GM23338 (cell line): ENCODE results near the gene CTNNAL1. TPM values are rescaled to one million over a fixed set of nuclear protein-coding genes. Genes with fewer than 3 reads are reported as not detected.

Source experiments
- ATAC-seq: fragments of 200-7000 bp; cut with Tn5 transposase; 3 replicates; pipeline ENCODE4 v1.9.1; 2020
- DNase-seq: peaks from one replicate; pipeline ENCODE4 v3.0.0-alpha.2; 2015; ENCODE audit warnings: low spot score
- H2AFZ ChIP-seq: fragments of 200-600 bp; sonication (generic); 2 replicates; pipeline ENCODE4 v1.8.0; 2016; ENCODE audit warnings: antibody characterized with exemption, mild to moderate bottlenecking, moderate library complexity
- H3F3A ChIP-seq: fragments of 200-600 bp; sonication (generic); replicated peaks from 2 replicates; pipeline ENCODE4 v1.8.0; 2017; ENCODE audit warnings: antibody characterized with exemption, mixed run types, low read depth
- H3K27ac ChIP-seq: fragments of 200-600 bp; sonication (generic); 2 replicates; pipeline ENCODE4 v1.6.1; 2016; ENCODE audit warnings: low read depth
- H3K27me3 ChIP-seq: fragments of 200-600 bp; sonication (generic); 2 replicates; pipeline ENCODE4 v1.8.0; 2016; ENCODE audit warnings: mild to moderate bottlenecking, mixed run types, moderate library complexity; ENCODE audit not compliant: insufficient read depth
- H3K36me3 ChIP-seq: fragments of 200-600 bp; sonication (generic); 2 replicates; pipeline ENCODE4 v1.8.0; 2016; ENCODE audit warnings: mild to moderate bottlenecking; ENCODE audit not compliant: insufficient read depth
- H3K4me1 ChIP-seq: fragments of 200-600 bp; sonication (generic); 2 replicates; pipeline ENCODE4 v1.8.0; 2016; ENCODE audit warnings: mild to moderate bottlenecking, moderate library complexity; ENCODE audit not compliant: insufficient read depth
- H3K4me2 ChIP-seq: fragments of 200-600 bp; sonication (generic); 2 replicates; pipeline ENCODE4 v1.7.1; 2017; ENCODE audit warnings: mixed run types
- H3K4me3 ChIP-seq: fragments of 200-600 bp; sonication (generic); 2 replicates; pipeline ENCODE4 v1.6.1; 2016; ENCODE audit warnings: mixed run types
- H3K79me2 ChIP-seq: fragments of 200-600 bp; sonication (generic); replicated peaks from 2 replicates; pipeline ENCODE4 v1.8.0; 2017; ENCODE audit warnings: mild to moderate bottlenecking; ENCODE audit not compliant: insufficient read depth
- H3K9me2 ChIP-seq: fragments of 200-600 bp; sonication (generic); 2 replicates; pipeline ENCODE4 v1.8.0; 2017; ENCODE audit not compliant: insufficient read depth
- H4K20me1 ChIP-seq: fragments of 200-600 bp; sonication (generic); replicated peaks from 2 replicates; pipeline ENCODE4 v1.8.0; 2017; ENCODE audit warnings: mild to moderate bottlenecking; ENCODE audit not compliant: insufficient read depth
- H3K27ac Mint-ChIP-seq: 2 replicates; pipeline ENCODE4 v1.8.0; 2020; ENCODE audit warnings: inconsistent platforms, mild to moderate bottlenecking, moderate library complexity, mixed read lengths
- H3K27me3 Mint-ChIP-seq: 3 replicates; pipeline ENCODE4 v1.8.0; 2022; ENCODE audit warnings: low read depth, mild to moderate bottlenecking, moderate library complexity, mixed read lengths, inconsistent platforms; ENCODE audit not compliant: insufficient read depth, poor library complexity
- H3K36me3 Mint-ChIP-seq: 3 replicates; pipeline ENCODE4 v1.8.0; 2021; ENCODE audit warnings: low read depth, mild to moderate bottlenecking, inconsistent platforms, moderate library complexity, mixed read lengths
- H3K4me1 Mint-ChIP-seq: 3 replicates; pipeline ENCODE4 v1.8.0; 2020; ENCODE audit warnings: mild to moderate bottlenecking, inconsistent platforms, mixed read lengths
- H3K4me3 Mint-ChIP-seq: 3 replicates; pipeline ENCODE4 v1.8.0; 2021; ENCODE audit warnings: moderate library complexity, mild to moderate bottlenecking, inconsistent platforms, mixed read lengths
- H3K9me3 Mint-ChIP-seq: 3 replicates; pipeline ENCODE4 v1.8.0; 2020; ENCODE audit warnings: moderate library complexity, mild to moderate bottlenecking, inconsistent platforms, mixed read lengths
- CREB1 ChIP-seq: fragments of 250-450 bp; sonication (Bioruptor Pico); IDR thresholded peaks from 2 replicates; pipeline ENCODE4 v1.5.0; 2020; ENCODE audit warnings: low read depth, mild to moderate bottlenecking, moderate library complexity
- EZH2 ChIP-seq: fragments of 200-600 bp; sonication (generic); IDR thresholded peaks from one replicate; pipeline ENCODE4 v1.8.0; 2017; ENCODE audit warnings: antibody characterized with exemption, mild to moderate bottlenecking, low read depth; ENCODE audit not compliant: unreplicated experiment
- EZH2phosphoT487 ChIP-seq: fragments of 200-600 bp; sonication (generic); IDR thresholded peaks from one replicate; pipeline ENCODE4 v1.8.1; 2018; ENCODE audit warnings: antibody characterized with exemption; ENCODE audit not compliant: unreplicated experiment
- JUNB ChIP-seq: IDR thresholded peaks from one replicate; pipeline ENCODE4 v1.6.1; 2016; ENCODE audit warnings: antibody characterized with exemption; ENCODE audit not compliant: unreplicated experiment
- NANOG ChIP-seq: IDR thresholded peaks from 2 replicates; pipeline ENCODE4 v1.6.1; 2016; ENCODE audit warnings: antibody characterized with exemption, borderline replicate concordance
- STAT1 ChIP-seq: IDR thresholded peaks from one replicate; pipeline ENCODE4 v1.6.1; 2016; ENCODE audit warnings: antibody characterized with exemption; ENCODE audit not compliant: unreplicated experiment
- ZNF114 ChIP-seq: fragments of 250-450 bp; sonication (Bioruptor Pico); IDR thresholded peaks from 2 replicates; pipeline ENCODE4 v1.5.0; 2020; ENCODE audit warnings: mild to moderate bottlenecking, moderate library complexity
- polyA plus RNA-seq: library from polyadenylated mRNA; unstranded; fragments of >200 nt; fragmentation: Nextera tagmentation; extraction: Ambion mirVana; gene quantifications from 2 replicates; pipeline ENCODE4 v1.2.1, GENCODE V29; 2016
- total RNA-seq: library from RNA; depleted of rRNA; stranded (reverse); fragments of >200 nt; shearing (Covaris generic); gene quantifications from 2 replicates; pipeline ENCODE4 v1.2.3, GENCODE V29; 2014
- TF ChIP-seq, protein P1 (sequence below), 2 experiments: fragments of 200-600 bp in 1 of 2; sonication (generic) in 1 of 2; conservative IDR thresholded peaks; 2 replicates each; pipeline versions ENCODE4 v1.5.1 to v1.6.1; 2016 to 2017; ENCODE audit warnings: antibody characterized with exemption in 2 of 2, low read depth in 2 of 2, mild to moderate bottlenecking in 2 of 2, moderate library complexity in 1 of 2
- TF ChIP-seq, protein P2 (sequence below): IDR thresholded peaks from one replicate; pipeline ENCODE4 v1.6.1; 2018; ENCODE audit warnings: antibody characterized with exemption; ENCODE audit not compliant: unreplicated experiment
- TF ChIP-seq, protein P3 (sequence below): fragments of 250-450 bp; sonication (Bioruptor Pico); IDR thresholded peaks from 2 replicates; pipeline ENCODE4 v1.5.0; 2020; ENCODE audit warnings: mild to moderate bottlenecking, moderate library complexity

The CTNNAL1 gene
- total and polyA plus RNA-seq, 2 experiments from 2014 or later: 63.0 to 211 TPM

DNA sequence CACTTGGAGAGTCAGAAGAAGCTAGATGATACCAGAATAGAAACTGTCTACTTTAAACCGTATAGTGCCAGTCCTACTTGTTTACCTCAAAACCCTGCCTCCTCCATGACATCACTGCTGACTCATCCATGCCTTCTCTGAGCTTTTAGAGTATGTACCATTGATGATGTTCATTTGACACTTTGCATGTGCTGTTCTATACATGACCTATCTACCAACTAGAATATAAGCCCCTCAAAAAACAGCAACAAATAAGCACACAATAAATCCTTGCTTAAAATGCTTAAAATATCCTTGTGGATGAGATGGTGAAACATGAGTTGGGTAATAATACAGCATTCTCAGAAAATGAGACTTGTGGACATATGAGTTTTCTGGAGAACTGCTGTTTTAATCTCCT, 2.6 kb downstream of the CTNNAL1 start:
- Histone ChIP-seq H3K79me2 (peaks cover 62% of the 10 kb centered on the region), H3K4me3 (no peak overlapping the region)
- no peak for ATAC-seq

More for the DNA sequence above, 2.6 kb downstream of the CTNNAL1 start:
- H3K27me3 ChIP-seq: peaks cover 13% of the 10 kb centered on the region
- no peak overlapping the region for H3K4me2 ChIP-seq
- H3K36me3 ChIP-seq: no peaks in the 10 kb centered on the region
- H3F3A ChIP-seq: peaks cover 6% of the 10 kb centered on the region
- no peak overlapping the region for H3K27ac ChIP-seq
- Mint-ChIP-seq H3K36me3 (peaks cover 2% of the 10 kb centered on the region; the same call in 1 of the 3 replicates), H3K4me1 (peaks cover 28% of the 10 kb centered on the region), H3K9me3 (no peaks in the 10 kb centered on the region), H3K4me3 (no peak overlapping the region), H3K27me3 (peaks cover 13% of the 10 kb centered on the region), H3K27ac (no peak overlapping the region)
- H4K20me1 ChIP-seq: peaks cover 23% of the 10 kb centered on the region
- no peak for DNase-seq
- H2AFZ ChIP-seq: no peak overlapping the region
- no peaks in the 10 kb centered on the region for H3K9me2 ChIP-seq
- H3K4me1 ChIP-seq: peaks cover 23% of the 10 kb centered on the region
- TF ChIP-seq, protein P1, sequence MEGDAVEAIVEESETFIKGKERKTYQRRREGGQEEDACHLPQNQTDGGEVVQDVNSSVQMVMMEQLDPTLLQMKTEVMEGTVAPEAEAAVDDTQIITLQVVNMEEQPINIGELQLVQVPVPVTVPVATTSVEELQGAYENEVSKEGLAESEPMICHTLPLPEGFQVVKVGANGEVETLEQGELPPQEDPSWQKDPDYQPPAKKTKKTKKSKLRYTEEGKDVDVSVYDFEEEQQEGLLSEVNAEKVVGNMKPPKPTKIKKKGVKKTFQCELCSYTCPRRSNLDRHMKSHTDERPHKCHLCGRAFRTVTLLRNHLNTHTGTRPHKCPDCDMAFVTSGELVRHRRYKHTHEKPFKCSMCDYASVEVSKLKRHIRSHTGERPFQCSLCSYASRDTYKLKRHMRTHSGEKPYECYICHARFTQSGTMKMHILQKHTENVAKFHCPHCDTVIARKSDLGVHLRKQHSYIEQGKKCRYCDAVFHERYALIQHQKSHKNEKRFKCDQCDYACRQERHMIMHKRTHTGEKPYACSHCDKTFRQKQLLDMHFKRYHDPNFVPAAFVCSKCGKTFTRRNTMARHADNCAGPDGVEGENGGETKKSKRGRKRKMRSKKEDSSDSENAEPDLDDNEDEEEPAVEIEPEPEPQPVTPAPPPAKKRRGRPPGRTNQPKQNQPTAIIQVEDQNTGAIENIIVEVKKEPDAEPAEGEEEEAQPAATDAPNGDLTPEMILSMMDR (conservative IDR thresholded peaks at IDR 0.05; ENCODE audit: low read depth in 2 of 2): no peak
- TF ChIP-seq, protein P2, sequence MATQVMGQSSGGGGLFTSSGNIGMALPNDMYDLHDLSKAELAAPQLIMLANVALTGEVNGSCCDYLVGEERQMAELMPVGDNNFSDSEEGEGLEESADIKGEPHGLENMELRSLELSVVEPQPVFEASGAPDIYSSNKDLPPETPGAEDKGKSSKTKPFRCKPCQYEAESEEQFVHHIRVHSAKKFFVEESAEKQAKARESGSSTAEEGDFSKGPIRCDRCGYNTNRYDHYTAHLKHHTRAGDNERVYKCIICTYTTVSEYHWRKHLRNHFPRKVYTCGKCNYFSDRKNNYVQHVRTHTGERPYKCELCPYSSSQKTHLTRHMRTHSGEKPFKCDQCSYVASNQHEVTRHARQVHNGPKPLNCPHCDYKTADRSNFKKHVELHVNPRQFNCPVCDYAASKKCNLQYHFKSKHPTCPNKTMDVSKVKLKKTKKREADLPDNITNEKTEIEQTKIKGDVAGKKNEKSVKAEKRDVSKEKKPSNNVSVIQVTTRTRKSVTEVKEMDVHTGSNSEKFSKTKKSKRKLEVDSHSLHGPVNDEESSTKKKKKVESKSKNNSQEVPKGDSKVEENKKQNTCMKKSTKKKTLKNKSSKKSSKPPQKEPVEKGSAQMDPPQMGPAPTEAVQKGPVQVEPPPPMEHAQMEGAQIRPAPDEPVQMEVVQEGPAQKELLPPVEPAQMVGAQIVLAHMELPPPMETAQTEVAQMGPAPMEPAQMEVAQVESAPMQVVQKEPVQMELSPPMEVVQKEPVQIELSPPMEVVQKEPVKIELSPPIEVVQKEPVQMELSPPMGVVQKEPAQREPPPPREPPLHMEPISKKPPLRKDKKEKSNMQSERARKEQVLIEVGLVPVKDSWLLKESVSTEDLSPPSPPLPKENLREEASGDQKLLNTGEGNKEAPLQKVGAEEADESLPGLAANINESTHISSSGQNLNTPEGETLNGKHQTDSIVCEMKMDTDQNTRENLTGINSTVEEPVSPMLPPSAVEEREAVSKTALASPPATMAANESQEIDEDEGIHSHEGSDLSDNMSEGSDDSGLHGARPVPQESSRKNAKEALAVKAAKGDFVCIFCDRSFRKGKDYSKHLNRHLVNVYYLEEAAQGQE: no peak
- TF ChIP-seq CREB1 (CRISPR knock-in tag): no peak
- TF ChIP-seq EZH2: no peak
- no peak for TF ChIP-seq NANOG
- TF ChIP-seq, protein P3, sequence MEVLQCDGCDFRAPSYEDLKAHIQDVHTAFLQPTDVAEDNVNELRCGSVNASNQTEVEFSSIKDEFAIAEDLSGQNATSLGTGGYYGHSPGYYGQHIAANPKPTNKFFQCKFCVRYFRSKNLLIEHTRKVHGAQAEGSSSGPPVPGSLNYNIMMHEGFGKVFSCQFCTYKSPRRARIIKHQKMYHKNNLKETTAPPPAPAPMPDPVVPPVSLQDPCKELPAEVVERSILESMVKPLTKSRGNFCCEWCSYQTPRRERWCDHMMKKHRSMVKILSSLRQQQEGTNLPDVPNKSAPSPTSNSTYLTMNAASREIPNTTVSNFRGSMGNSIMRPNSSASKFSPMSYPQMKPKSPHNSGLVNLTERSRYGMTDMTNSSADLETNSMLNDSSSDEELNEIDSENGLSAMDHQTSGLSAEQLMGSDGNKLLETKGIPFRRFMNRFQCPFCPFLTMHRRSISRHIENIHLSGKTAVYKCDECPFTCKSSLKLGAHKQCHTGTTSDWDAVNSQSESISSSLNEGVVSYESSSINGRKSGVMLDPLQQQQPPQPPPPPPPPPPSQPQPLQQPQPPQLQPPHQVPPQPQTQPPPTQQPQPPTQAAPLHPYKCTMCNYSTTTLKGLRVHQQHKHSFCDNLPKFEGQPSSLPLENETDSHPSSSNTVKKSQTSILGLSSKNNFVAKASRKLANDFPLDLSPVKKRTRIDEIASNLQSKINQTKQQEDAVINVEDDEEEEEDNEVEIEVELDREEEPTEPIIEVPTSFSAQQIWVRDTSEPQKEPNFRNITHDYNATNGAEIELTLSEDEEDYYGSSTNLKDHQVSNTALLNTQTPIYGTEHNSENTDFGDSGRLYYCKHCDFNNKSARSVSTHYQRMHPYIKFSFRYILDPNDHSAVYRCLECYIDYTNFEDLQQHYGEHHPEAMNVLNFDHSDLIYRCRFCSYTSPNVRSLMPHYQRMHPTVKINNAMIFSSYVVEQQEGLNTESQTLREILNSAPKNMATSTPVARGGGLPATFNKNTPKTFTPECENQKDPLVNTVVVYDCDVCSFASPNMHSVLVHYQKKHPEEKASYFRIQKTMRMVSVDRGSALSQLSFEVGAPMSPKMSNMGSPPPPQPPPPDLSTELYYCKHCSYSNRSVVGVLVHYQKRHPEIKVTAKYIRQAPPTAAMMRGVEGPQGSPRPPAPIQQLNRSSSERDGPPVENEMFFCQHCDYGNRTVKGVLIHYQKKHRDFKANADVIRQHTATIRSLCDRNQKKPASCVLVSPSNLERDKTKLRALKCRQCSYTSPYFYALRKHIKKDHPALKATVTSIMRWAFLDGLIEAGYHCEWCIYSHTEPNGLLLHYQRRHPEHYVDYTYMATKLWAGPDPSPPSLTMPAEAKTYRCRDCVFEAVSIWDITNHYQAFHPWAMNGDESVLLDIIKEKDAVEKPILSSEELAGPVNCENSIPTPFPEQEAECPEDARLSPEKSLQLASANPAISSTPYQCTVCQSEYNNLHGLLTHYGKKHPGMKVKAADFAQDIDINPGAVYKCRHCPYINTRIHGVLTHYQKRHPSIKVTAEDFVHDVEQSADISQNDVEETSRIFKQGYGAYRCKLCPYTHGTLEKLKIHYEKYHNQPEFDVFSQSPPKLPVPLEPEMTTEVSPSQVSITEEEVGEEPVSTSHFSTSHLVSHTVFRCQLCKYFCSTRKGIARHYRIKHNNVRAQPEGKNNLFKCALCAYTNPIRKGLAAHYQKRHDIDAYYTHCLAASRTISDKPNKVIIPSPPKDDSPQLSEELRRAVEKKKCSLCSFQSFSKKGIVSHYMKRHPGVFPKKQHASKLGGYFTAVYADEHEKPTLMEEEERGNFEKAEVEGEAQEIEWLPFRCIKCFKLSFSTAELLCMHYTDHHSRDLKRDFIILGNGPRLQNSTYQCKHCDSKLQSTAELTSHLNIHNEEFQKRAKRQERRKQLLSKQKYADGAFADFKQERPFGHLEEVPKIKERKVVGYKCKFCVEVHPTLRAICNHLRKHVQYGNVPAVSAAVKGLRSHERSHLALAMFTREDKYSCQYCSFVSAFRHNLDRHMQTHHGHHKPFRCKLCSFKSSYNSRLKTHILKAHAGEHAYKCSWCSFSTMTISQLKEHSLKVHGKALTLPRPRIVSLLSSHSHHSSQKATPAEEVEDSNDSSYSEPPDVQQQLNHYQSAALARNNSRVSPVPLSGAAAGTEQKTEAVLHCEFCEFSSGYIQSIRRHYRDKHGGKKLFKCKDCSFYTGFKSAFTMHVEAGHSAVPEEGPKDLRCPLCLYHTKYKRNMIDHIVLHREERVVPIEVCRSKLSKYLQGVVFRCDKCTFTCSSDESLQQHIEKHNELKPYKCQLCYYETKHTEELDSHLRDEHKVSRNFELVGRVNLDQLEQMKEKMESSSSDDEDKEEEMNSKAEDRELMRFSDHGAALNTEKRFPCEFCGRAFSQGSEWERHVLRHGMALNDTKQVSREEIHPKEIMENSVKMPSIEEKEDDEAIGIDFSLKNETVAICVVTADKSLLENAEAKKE (CRISPR knock-in tag): no peak
- TF ChIP-seq JUNB: no peak
- TF ChIP-seq STAT1: no peak
- no peak for TF ChIP-seq ZNF114 (CRISPR knock-in tag)
- no peak for TF ChIP-seq EZH2phosphoT487
